Mucosa of rectum (tissue), 2 donors: ENCODE measurements around the gene P3H2.
A peak's percentile ranks its signal among the peaks of the same experiment; 100 is the strongest.
"Not testable (repeated sequence)": the region's sequence is repeated elsewhere in the genome, so short reads cannot be mapped to it uniquely, and the experiment has no call there.

Experiments
- H3K27ac ChIP-seq, 2 donors: one replicate each; pipeline ENCODE4 v1.7.0; 2013; ENCODE audit warnings: inconsistent platforms in 2 of 2, low read depth in 2 of 2, low read length in 2 of 2
- H3K27me3 ChIP-seq, 2 donors: one replicate each; pipeline ENCODE4 v1.7.0; 2013; ENCODE audit warnings: low read length in 2 of 2; ENCODE audit not compliant: control insufficient read depth in 2 of 2, insufficient read depth in 2 of 2
- H3K36me3 ChIP-seq, 2 donors: one replicate each; pipeline ENCODE4 v1.7.0; 2013; ENCODE audit warnings: low read length in 2 of 2; ENCODE audit not compliant: control insufficient read depth in 2 of 2, insufficient read depth in 2 of 2
- H3K4me1 ChIP-seq, 2 donors: one replicate each; pipeline ENCODE4 v1.7.0; 2013; ENCODE audit warnings: low read length in 2 of 2, mild to moderate bottlenecking in 1 of 2; ENCODE audit not compliant: control insufficient read depth in 2 of 2, insufficient read depth in 2 of 2
- H3K4me3 ChIP-seq, 2 donors: one replicate each; pipeline ENCODE4 v1.7.0; 2013; ENCODE audit warnings: low read length in 2 of 2
- H3K9ac ChIP-seq, 2 donors: one replicate each; pipeline ENCODE4 v1.7.0; 2013; ENCODE audit warnings: low read length in 2 of 2, low read depth in 1 of 2, mild to moderate bottlenecking in 1 of 2
- H3K9me3 ChIP-seq, 2 donors: one replicate each; pipeline ENCODE4 v1.7.0; 2013; ENCODE audit warnings: low read length in 2 of 2; ENCODE audit not compliant: control insufficient read depth in 2 of 2
- donor health status: healthy.
- donor health status: Normal muscosa, but diverticular disease.

The P3H2 gene, protein sequence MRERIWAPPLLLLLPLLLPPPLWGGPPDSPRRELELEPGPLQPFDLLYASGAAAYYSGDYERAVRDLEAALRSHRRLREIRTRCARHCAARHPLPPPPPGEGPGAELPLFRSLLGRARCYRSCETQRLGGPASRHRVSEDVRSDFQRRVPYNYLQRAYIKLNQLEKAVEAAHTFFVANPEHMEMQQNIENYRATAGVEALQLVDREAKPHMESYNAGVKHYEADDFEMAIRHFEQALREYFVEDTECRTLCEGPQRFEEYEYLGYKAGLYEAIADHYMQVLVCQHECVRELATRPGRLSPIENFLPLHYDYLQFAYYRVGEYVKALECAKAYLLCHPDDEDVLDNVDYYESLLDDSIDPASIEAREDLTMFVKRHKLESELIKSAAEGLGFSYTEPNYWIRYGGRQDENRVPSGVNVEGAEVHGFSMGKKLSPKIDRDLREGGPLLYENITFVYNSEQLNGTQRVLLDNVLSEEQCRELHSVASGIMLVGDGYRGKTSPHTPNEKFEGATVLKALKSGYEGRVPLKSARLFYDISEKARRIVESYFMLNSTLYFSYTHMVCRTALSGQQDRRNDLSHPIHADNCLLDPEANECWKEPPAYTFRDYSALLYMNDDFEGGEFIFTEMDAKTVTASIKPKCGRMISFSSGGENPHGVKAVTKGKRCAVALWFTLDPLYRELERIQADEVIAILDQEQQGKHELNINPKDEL

DNA sequence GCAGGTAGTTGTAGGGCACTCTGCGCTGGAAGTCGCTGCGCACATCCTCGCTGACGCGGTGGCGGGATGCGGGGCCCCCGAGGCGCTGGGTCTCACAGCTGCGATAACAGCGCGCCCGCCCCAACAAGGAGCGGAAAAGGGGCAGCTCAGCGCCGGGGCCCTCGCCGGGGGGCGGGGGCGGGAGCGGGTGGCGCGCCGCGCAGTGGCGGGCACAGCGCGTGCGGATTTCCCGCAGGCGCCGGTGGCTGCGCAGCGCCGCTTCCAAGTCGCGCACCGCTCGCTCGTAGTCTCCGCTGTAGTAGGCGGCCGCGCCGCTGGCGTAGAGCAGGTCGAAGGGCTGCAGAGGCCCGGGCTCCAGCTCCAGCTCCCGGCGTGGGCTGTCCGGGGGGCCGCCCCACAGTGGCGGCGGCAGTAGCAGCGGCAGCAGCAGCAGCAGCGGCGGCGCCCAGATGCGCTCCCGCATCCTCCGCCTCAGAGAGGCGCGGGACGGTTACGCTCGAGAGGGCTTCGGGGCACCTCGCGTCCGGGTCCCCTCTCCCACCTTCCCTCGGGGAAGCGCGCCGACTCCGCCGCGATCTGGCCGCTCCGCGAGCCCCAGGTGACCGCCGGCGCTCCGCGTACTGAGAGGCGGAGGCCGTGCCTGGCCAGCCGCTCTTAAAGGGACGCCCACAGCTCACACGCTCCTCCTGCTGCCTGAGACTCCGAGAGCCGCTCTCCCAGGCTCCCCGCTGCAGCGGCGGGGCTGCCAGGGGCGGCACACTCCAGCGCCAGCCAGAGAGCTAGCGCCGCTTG, at the start of gene P3H2:
P3H2 (minus strand) TSS at position 629 of the 792 bp plus-strand sequence; CDS start at position 463, 166 bp downstream.
- Histone ChIP-seq H3K27me3 (peaks cover 0 to 5% of the 10 kb centered on the region in 2 donors), H3K27ac (peak within 1 kb of the TSS; percentile 61 to 63), H3K4me3 (peak within 1 kb of the TSS; percentile 70 to 71), H3K4me1 (peaks cover 5 to 7% of the 10 kb centered on the region in 2 donors), H3K9ac (peak within 1 kb of the TSS; percentile 32 to 74), H3K9me3 (no peaks in the 10 kb centered on the region), H3K36me3 (no peaks in the 10 kb centered on the region)

DNA sequence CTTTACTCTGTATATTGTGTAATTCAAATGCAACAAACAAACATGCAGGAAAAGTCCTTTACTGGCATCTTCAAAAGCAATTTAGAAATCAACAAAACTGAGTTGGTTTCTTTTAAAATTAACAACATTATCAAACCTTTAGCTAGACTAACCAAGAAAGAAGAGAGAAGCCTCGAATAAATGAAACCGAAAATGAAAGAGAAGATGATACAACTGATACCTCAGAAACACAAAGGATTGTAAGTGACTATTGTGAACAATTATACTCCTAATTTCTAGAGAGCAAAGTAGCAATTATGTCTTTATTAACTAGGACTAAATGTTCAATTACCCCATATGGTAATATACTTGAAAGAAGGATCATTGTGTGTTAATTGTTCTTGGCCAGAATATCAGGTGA, 49.2 kb upstream of the P3H2 start:
- Histone ChIP-seq H3K27ac (no peak overlapping the region), H3K4me3 (peak overlapping the region in 1 of 2 donors; percentile 55), H3K4me1 (no peaks in the 10 kb centered on the region), H3K36me3 (no peaks in the 10 kb centered on the region), H3K9ac (no peak overlapping the region), H3K27me3 (no peaks in the 10 kb centered on the region), H3K9me3 (no peaks in the 10 kb centered on the region)

DNA sequence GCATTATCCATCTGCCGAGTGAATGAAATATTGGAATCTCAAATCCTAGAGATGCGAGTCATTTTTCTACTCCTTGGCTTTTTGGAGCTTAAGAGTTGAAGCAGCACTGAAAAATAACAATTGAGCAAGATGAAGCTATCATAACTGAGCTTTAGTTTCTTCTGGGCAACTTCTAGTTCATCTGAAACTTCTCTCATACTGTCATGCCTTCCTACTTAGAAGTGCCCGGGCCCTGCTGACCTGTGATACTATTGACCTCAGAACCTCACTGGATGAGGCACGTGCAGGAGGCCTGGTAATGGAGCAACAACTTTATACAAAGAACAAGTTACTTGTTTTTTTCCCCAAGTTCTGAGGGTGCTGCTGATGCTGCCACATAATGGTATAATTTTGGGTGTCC, 48.5 kb upstream of the P3H2 start:
- H3K9ac ChIP-seq, result no peak overlapping the region
- H3K27ac ChIP-seq, result no peak overlapping the region
- no peak overlapping the region for H3K4me3 ChIP-seq
- no peaks in the 10 kb centered on the region for H3K27me3 ChIP-seq
- H3K36me3 ChIP-seq, result no peaks in the 10 kb centered on the region
- no peaks in the 10 kb centered on the region for H3K4me1 ChIP-seq
- no peaks in the 10 kb centered on the region for H3K9me3 ChIP-seq

DNA sequence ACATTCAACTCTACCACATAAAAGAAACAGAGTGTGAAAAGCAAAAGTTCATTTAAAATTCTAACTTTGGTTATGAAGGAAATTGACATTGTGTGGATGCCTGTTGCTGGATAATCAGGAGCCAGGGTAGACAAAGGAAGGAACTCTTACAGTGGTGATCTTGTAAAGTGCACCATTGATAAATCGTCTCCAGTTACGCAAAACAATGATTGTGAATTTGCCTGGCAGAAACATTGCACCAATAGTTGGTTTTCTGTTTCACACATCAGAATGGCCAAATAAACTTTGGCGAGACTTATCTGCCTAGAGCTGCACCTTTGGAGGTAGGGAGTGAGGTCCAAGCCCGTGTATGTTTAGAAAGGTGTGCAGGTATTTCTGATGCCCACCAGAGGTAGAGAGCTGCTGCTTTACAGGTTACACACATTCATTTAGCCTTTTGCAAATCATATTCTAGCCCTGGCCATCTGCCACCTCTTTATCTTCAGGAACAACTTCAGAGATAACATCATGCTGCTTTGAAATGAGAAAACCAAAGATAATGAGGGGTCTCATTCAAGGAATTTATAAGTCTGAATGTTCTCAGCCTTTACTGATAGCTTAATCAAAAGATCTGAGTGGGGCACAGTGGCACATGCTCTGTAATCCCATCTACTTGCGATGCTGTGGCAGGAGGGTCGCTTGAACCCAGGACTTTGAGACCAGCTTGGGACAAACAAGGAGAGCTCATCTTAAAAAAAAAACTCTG, 47.4 kb upstream of the P3H2 start:
- Histone ChIP-seq H3K27ac (no peak overlapping the region), H3K4me1 (no peaks in the 10 kb centered on the region), H3K9me3 (no peaks in the 10 kb centered on the region), H3K36me3 (no peaks in the 10 kb centered on the region), H3K9ac (no peak overlapping the region), H3K27me3 (no peaks in the 10 kb centered on the region), H3K4me3 (no peak overlapping the region)

DNA sequence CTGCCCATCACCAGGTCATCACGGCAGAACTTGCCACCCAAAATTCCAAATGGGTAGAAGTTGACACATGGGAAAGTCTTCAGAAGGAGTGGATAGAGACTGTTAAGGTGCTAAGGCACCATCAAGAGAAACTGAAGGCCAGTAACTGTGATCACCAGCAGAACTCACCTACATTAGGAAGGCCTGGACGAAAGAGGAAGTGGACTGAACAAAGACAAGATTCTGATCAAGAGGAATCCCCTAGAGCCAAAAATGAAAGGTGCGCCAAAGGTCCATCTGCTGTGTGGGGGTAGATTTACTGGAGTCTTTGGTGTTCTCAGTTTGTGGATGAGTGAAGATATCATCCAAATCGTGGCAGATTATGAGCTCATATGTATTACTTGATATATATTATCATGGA, 46.3 kb upstream of the P3H2 start:
- no peaks in the 10 kb centered on the region for H3K9me3 ChIP-seq
- H3K9ac ChIP-seq, result no peak overlapping the region
- no peaks in the 10 kb centered on the region for H3K36me3 ChIP-seq
- no peak overlapping the region for H3K4me3 ChIP-seq
- no peaks in the 10 kb centered on the region for H3K4me1 ChIP-seq
- H3K27ac ChIP-seq, result no peak overlapping the region
- no peaks in the 10 kb centered on the region for H3K27me3 ChIP-seq

DNA sequence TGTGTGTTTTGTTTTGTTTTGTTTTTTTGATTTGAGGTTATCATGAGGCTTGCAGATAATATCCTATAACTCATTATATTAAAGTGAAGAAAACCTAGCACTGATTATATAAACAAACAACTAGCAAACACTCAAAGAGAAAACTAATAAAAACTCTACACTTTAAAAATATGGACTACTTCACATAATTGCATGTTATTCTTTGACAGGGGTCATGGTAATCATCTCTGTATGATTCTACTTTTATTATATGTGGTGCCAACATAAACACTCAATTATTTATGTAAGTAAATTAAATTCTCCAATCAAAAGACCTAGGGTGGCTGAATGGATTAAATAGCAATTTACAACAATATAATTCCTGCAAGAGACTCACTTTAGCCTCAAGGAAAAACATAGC, 44.6 kb upstream of the P3H2 start:
- no peak overlapping the region for H3K4me3 ChIP-seq
- H3K9ac ChIP-seq, result no peak overlapping the region
- no peaks in the 10 kb centered on the region for H3K4me1 ChIP-seq
- no peaks in the 10 kb centered on the region for H3K36me3 ChIP-seq
- no peaks in the 10 kb centered on the region for H3K9me3 ChIP-seq
- no peak overlapping the region for H3K27ac ChIP-seq
- no peaks in the 10 kb centered on the region for H3K27me3 ChIP-seq

DNA sequence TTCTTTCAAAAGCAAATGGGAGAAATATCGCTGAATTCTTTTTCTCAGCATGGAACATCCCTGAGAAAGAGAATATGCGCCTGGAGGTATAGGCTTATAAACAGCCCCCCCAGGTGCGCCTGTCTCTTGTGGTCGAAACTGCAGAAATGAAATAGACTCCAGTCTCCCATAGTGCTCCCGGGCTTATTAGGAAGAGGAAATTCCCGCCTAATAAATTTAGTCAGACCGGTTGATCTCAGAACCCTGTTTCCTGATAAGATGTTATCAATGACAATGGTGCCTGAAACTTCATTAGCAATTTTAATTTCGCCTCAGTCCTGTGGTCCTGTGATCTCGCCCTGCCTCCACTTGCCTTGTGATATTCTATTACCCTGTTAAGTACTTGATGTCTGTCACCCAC, 41.3 kb upstream of the P3H2 start:
- H3K4me3 ChIP-seq, H3K9ac ChIP-seq, H3K27me3 ChIP-seq, H3K27ac ChIP-seq, H3K9me3 ChIP-seq, H3K36me3 ChIP-seq, H3K4me1 ChIP-seq: not testable (repeated sequence)

DNA sequence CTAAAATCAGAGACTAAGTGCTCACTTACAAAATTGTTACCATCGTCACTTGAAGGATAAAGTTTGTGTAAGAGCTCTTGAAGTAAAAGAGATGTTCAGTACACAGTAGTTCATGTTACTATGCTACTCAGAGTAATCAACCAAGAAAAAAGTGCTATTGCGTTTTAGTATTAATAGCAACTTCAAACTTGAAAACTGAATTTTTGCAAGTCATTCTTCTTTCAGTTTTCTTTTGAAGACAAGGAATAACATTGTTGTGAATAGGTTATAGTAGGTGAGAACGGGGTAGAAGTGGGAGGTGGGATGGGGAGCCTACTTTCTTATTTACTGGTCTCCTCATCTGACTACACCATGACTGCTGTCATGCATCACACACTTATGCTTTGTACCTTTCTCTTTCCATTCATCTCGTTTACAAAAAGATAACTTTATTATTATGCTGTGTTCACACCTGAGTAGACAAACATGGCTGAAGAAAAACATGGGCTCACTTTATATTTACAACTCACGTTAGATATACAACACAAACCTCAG, 39.3 kb upstream of the P3H2 start:
- H3K9ac ChIP-seq, result no peak overlapping the region
- H3K27me3 ChIP-seq, result no peaks in the 10 kb centered on the region
- H3K27ac ChIP-seq, result no peak overlapping the region
- H3K9me3 ChIP-seq, result no peaks in the 10 kb centered on the region
- peaks cover 0 to 7% of the 10 kb centered on the region in 2 donors for H3K4me1 ChIP-seq
- H3K36me3 ChIP-seq, result no peaks in the 10 kb centered on the region
- H3K4me3 ChIP-seq, result no peak overlapping the region

DNA sequence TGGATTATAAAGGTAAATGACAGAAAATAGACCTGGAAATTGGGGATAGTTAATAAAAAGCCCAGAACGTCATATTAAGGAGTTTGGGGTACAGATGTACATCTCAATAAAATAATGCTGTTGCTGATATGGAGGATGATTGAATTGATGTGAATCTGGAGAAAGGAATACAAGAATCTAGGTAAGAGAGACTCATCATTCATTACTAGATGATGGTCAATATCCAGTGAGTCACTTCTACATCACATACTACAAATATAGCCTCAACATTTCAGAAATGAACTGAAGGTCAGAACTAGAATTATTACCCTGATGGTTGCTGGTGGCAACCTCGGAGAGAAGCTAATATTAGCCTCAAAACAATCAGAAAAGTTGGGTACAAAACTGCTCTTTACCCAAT, 37.6 kb upstream of the P3H2 start:
- Histone ChIP-seq H3K4me3 (no peak overlapping the region), H3K36me3 (no peaks in the 10 kb centered on the region), H3K27me3 (no peaks in the 10 kb centered on the region), H3K27ac (no peak overlapping the region), H3K4me1 (peaks cover 0 to 7% of the 10 kb centered on the region in 2 donors), H3K9me3 (no peaks in the 10 kb centered on the region), H3K9ac (no peak overlapping the region)
